Spleen (tissue), 7 donors: ENCODE results near the gene GCFC2.

Experiments
- POLR2AphosphoS5 ChIP-seq, 3 donors: sonication (generic); formaldehyde crosslinking; IDR thresholded peaks; one replicate each; pipeline ENCODE4 v1.5.1; 2017; ENCODE audit warnings: antibody characterized with exemption in 3 of 3
- TF ChIP-seq, protein P1 (sequence below), 11 experiments: fragments of 200-600 bp in 7 of 11; fragments of 450-650 bp in 4 of 11; sonication (generic) in 4 of 11; IDR thresholded peaks in 8 of 11; conservative IDR thresholded peaks in 3 of 11; 1 replicate in 7 of 11; 2 replicates in 4 of 11; pipeline versions ENCODE4 v1.4.0 to v1.8.0; 2016 to 2021; ENCODE audit warnings: antibody characterized with exemption in 11 of 11, inconsistent platforms in 4 of 11, mild to moderate bottlenecking in 1 of 11
- donor health status: DM: no; HTN: no; CAD: no; lungs with moderate emphysema.
- donor health status: DM: no; HTN: no; CAD: no.
- donor health status: DM: no; HTN: no; CAD: no.

DNA sequence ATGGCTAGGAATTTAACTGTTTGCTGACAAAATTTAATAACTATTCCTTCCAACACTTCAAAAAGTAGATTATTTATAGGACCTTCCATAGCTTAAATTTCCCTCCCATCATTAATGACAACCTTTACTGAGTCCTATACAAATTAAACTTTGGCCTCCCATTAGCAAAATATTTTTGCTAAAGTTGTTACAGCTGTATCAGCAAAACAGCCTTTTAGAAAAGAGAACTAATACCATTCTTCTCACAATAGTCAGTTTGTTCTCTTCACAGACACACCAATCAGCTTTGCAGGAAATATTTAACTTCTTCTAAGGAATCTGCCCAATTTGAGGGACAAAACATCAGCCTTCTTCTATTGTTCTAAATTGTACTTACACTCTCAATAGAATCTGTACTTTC, 12.0 kb upstream of the GCFC2 start:
- TF ChIP-seq, protein P1, sequence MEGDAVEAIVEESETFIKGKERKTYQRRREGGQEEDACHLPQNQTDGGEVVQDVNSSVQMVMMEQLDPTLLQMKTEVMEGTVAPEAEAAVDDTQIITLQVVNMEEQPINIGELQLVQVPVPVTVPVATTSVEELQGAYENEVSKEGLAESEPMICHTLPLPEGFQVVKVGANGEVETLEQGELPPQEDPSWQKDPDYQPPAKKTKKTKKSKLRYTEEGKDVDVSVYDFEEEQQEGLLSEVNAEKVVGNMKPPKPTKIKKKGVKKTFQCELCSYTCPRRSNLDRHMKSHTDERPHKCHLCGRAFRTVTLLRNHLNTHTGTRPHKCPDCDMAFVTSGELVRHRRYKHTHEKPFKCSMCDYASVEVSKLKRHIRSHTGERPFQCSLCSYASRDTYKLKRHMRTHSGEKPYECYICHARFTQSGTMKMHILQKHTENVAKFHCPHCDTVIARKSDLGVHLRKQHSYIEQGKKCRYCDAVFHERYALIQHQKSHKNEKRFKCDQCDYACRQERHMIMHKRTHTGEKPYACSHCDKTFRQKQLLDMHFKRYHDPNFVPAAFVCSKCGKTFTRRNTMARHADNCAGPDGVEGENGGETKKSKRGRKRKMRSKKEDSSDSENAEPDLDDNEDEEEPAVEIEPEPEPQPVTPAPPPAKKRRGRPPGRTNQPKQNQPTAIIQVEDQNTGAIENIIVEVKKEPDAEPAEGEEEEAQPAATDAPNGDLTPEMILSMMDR (IDR thresholded peaks at IDR 0.05 in 8 of 11, conservative IDR thresholded peaks at IDR 0.05 in 3 of 11): no peak
- TF ChIP-seq POLR2AphosphoS5 (IDR thresholded peaks at IDR 0.05): no peak
